IPS-20b (cell line): Measurements from ENCODE around the gene WDCP.

Source experiments
- H3K27ac ChIP-seq: one replicate; pipeline ENCODE4 v1.5.1; 2013; ENCODE audit warnings: low read length
- H3K27me3 ChIP-seq: 2 replicates; pipeline ENCODE4 v1.6.1; 2013; ENCODE audit warnings: mild to moderate bottlenecking, low read length, inconsistent platforms; ENCODE audit not compliant: insufficient read depth
- H3K36me3 ChIP-seq: 2 replicates; pipeline ENCODE4 v1.6.1; 2013; ENCODE audit warnings: low read depth, mild to moderate bottlenecking, inconsistent platforms, low read length, moderate library complexity; ENCODE audit not compliant: insufficient read depth
- H3K4me1 ChIP-seq: 2 replicates; pipeline ENCODE4 v1.6.1; 2013; ENCODE audit warnings: mild to moderate bottlenecking, control low read depth, inconsistent platforms, low read length, moderate library complexity; ENCODE audit not compliant: insufficient read depth
- H3K4me3 ChIP-seq: 2 replicates; pipeline ENCODE4 v1.5.1; 2013; ENCODE audit warnings: mild to moderate bottlenecking, low read length, inconsistent platforms
- H3K9ac ChIP-seq: 2 replicates; pipeline ENCODE4 v1.6.1; 2013; ENCODE audit warnings: low read depth, mild to moderate bottlenecking, inconsistent platforms, low read length, moderate library complexity
- H3K9me3 ChIP-seq: 2 replicates; pipeline ENCODE4 v1.6.1; 2013; ENCODE audit warnings: mild to moderate bottlenecking, low read depth, low read length, inconsistent platforms; ENCODE audit not compliant: insufficient read depth

The WDCP gene

GRCh38 chr2:24040511-24040910, 6.7 kb downstream of the WDCP start:
- Histone ChIP-seq H3K27ac (no peak overlapping the region), H3K4me3 (no peak overlapping the region), H3K36me3 (peaks cover 35% of the 10 kb centered on the region)

DNA sequence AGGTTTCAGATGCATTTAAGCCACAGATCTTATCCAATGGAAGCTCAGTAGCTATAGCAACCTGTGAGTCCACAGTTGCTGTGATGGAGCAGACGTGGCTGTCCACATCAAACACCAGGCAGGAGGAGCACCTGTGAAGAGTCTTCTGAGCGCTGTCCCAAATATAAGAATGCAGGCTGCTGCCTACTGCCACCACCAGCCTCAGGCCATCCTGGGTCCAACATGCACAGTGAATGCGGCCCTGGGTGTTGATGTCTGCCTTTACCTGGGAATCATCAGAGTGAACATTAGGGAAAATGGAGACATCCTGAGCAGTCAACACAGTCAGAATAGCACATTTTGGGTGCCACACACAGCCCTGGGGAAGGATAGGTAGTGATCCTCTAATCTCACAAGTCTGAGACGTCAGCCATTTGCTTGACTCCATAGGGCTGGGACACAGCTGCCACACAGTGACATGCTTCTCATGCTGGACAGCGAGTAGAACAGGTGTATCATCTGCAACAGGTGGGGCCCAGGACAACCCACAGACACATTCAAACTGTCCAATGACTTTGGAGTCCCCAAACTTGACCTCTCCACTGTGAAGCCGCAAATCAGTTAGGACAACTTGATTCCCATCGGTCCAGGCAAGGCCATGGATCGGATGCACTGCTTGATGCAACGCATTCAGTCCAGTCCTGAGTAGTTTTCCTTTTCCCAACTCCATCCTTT, 8.2 kb downstream of the WDCP start:
- H3K9ac ChIP-seq = no peak overlapping the region
- H3K9me3 ChIP-seq = no peaks in the 10 kb centered on the region
- no peak overlapping the region for H3K27ac ChIP-seq
- H3K4me1 ChIP-seq = no peaks in the 10 kb centered on the region
- H3K27me3 ChIP-seq = no peaks in the 10 kb centered on the region
- no peak overlapping the region for H3K4me3 ChIP-seq
- H3K36me3 ChIP-seq = peaks cover 39% of the 10 kb centered on the region

More at GRCh38 chr2:24040511-24040910, 6.7 kb downstream of the WDCP start:
- no peaks in the 10 kb centered on the region for H3K9me3 ChIP-seq
- H3K4me1 ChIP-seq = no peaks in the 10 kb centered on the region
- no peak overlapping the region for H3K9ac ChIP-seq
- no peaks in the 10 kb centered on the region for H3K27me3 ChIP-seq

GRCh38 chr2:24026233-24026632, 21.0 kb downstream of the WDCP start:
- H3K4me1 ChIP-seq = peaks cover 18% of the 10 kb centered on the region; the same call in 1 of the 2 replicates
- peak overlapping the region; percentile 48; the same call in 1 of the 2 replicates for H3K4me3 ChIP-seq
- peaks cover 50% of the 10 kb centered on the region for H3K36me3 ChIP-seq
- peak overlapping the region; percentile 20 for H3K27ac ChIP-seq
- H3K27me3 ChIP-seq = no peaks in the 10 kb centered on the region
- H3K9ac ChIP-seq = peak overlapping the region; percentile 66; the same call in 1 of the 2 replicates
- H3K9me3 ChIP-seq = no peaks in the 10 kb centered on the region

DNA sequence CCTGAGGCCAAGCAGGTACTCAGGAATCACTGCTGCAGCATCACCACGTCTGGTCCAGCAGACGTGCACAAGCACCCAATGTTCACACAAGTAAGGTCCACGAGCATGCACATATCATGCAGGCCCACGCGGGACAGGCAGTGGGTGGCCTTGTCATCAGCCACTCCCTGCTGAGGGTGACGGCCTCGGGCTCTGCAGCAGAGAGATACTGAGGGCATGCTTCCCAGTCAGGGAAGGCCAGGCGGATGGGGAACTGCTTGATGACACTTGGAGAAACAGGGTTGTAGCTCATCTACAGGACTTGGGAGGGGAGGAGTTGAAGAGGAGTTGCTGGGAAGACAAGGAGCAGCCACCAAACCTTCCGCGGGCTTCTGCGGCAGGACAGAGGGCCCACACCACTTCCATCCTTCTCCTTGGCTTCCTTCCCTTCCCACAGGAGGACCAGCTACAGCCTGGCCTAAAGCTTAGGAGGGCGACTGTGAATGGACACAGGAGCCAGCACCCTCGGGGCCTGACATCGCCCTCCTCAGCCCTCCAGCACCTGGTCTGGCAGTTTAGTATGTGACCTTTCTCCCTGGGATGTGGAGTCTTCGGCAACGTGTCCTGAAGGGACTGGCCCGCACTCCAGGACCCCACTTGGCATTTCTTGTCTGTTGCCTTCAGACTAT, 22.1 kb downstream of the WDCP start:
- H3K27me3 ChIP-seq = no peaks in the 10 kb centered on the region
- H3K4me1 ChIP-seq = peaks cover 18% of the 10 kb centered on the region; the same call in 1 of the 2 replicates
- H3K9ac ChIP-seq = peak overlapping the region; percentile 66; the same call in 1 of the 2 replicates
- H3K36me3 ChIP-seq = peaks cover 39% of the 10 kb centered on the region
- H3K4me3 ChIP-seq = no peak overlapping the region
- H3K27ac ChIP-seq = peak overlapping the region; percentile 20
- no peaks in the 10 kb centered on the region for H3K9me3 ChIP-seq

DNA sequence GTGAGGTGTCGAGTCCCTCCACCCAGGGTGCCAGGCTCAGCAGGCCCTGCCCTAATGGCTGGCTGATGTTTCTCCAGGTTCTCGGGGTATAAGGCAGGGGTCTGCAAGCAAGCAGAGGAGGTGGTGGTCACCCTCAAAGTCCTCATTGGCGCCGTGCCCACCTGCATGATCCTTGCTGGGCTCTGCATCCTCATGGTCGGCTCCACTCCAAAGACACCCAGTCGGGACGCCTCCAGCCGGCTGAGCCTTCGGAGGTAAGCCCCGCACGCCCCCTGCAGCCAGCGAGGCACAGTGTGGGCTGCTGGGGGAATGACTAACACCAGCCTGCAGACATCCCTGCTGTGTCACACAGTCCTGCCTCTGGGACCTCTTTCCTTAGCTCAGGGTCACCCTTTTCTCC, 23.2 kb downstream of the WDCP start:
- H3K4me1 ChIP-seq = peaks cover 18% of the 10 kb centered on the region; the same call in 1 of the 2 replicates
- no peaks in the 10 kb centered on the region for H3K9me3 ChIP-seq
- H3K36me3 ChIP-seq = peaks cover 28% of the 10 kb centered on the region; the same call in 1 of the 2 replicates
- H3K9ac ChIP-seq = peak overlapping the region; percentile 66; the same call in 1 of the 2 replicates
- H3K27ac ChIP-seq = no peak overlapping the region
- H3K4me3 ChIP-seq = no peak overlapping the region
- H3K27me3 ChIP-seq = no peaks in the 10 kb centered on the region

DNA sequence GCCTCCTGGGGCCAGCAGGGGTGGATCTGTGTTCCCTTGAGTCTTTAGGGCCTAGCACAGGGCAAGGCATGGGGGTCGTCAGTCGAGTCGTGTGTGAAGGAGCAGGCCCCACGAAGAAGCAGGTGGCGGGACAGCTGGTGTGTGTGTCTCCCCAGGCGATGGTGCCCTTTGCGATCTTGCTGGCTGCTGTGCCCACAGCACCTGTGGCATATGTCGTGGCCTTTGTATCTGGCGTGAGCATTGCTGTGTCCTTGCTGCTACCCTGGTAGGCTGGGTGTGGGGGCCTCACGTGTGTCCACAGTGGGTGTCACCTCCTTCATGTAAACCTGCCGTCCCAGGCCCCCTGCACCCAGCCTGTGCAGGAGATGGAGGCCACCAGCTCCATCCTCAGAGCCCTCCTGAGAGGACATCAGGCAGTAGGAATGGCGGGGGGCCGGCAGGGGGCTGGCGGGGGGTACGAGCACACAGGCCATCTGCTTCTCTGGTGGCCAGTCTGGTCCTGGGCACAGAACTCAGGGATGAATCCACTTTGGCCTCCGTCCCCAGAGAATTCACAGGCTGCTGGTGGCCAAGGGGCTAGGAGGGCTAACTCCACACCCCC, 24.1 kb downstream of the WDCP start:
- H3K36me3 ChIP-seq = peaks cover 22% of the 10 kb centered on the region; the same call in 1 of the 2 replicates

DNA sequence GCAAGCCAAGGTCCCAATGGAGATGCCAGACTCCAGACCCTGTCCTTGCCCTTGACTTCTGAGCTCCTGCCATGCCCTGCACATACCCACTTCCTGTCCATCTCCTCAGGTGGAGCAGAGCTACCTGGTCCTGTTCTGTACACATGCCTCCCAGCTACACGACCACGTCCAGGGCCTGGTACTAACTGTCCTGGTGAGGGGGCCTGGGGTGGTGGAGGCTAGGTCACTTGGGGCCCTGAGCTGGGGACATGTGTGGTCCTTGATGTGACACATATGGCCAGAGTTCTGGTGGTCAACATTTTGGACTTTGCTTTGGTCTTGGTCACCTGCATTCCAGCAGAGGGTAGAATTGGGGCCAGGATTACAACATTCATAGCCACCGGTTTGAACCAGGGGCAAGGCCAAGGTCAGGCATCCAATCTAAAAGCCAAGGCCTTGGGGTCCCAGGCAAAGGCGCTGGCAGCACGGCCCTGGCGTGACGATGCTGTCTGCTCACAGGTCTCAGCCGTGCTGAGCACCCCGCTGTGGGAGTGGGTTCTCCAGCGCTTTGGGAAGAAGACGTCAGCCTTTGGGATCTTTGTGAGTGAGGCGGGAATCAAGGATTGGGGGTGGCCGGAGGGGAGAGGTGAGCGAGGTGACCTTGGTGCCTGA, 24.7 kb downstream of the WDCP start:
- Histone ChIP-seq H3K9me3 (no peaks in the 10 kb centered on the region), H3K4me1 (peaks cover 16% of the 10 kb centered on the region; the same call in 1 of the 2 replicates), H3K27me3 (no peaks in the 10 kb centered on the region), H3K4me3 (no peak overlapping the region), H3K27ac (no peak overlapping the region), H3K36me3 (peaks cover 22% of the 10 kb centered on the region; the same call in 1 of the 2 replicates), H3K9ac (no peak overlapping the region)

More for the DNA sequence above, 24.1 kb downstream of the WDCP start:
- Histone ChIP-seq H3K27ac (no peak overlapping the region), H3K9ac (no peak overlapping the region), H3K9me3 (no peaks in the 10 kb centered on the region), H3K4me1 (peaks cover 18% of the 10 kb centered on the region; the same call in 1 of the 2 replicates), H3K27me3 (no peaks in the 10 kb centered on the region), H3K4me3 (no peak overlapping the region)

- H3K27ac ChIP-seq = no peak overlapping the region
- peaks cover 22% of the 10 kb centered on the region; the same call in 1 of the 2 replicates for H3K36me3 ChIP-seq
- H3K4me1 ChIP-seq = peaks cover 9% of the 10 kb centered on the region; the same call in 1 of the 2 replicates
- H3K9me3 ChIP-seq = no peaks in the 10 kb centered on the region
- H3K4me3 ChIP-seq = no peak overlapping the region
- H3K9ac ChIP-seq = no peak overlapping the region
- H3K27me3 ChIP-seq = no peaks in the 10 kb centered on the region
These were observed 25.8 kb downstream of the WDCP start for GRCh38 chr2:24021122-24021998.

GRCh38 chr2:24020244-24020643, 26.9 kb downstream of the WDCP start:
- no peak overlapping the region for H3K27ac ChIP-seq
- no peak overlapping the region for H3K9ac ChIP-seq
- H3K4me1 ChIP-seq = peaks cover under 1% of the 10 kb centered on the region; the same call in 1 of the 2 replicates
- H3K4me3 ChIP-seq = no peak overlapping the region
- no peaks in the 10 kb centered on the region for H3K27me3 ChIP-seq
- peaks cover 19% of the 10 kb centered on the region; the same call in 1 of the 2 replicates for H3K36me3 ChIP-seq
- no peaks in the 10 kb centered on the region for H3K9me3 ChIP-seq

GRCh38 chr2:24019729-24020128, 27.5 kb downstream of the WDCP start:
- Histone ChIP-seq H3K27ac (no peak overlapping the region), H3K4me1 (no peaks in the 10 kb centered on the region; the same call in 1 of the 2 replicates), H3K9ac (no peak overlapping the region), H3K36me3 (peaks cover 14% of the 10 kb centered on the region; the same call in 1 of the 2 replicates), H3K4me3 (no peak overlapping the region), H3K27me3 (no peaks in the 10 kb centered on the region), H3K9me3 (no peaks in the 10 kb centered on the region)
